Fibroblast of skin of left biceps (primary cell): ENCODE data around the gene ITPR2.
"Not testable (repeated sequence)": the region's sequence is repeated elsewhere in the genome, so short reads cannot be mapped to it uniquely, and the experiment has no call there.

Experiments used
- DNase-seq, 2 experiments: peaks; one replicate each; pipeline ENCODE4 v3.0.0-alpha.2; 2013; ENCODE audit warnings: low read depth in 2 of 2

The ITPR2 gene

DNA sequence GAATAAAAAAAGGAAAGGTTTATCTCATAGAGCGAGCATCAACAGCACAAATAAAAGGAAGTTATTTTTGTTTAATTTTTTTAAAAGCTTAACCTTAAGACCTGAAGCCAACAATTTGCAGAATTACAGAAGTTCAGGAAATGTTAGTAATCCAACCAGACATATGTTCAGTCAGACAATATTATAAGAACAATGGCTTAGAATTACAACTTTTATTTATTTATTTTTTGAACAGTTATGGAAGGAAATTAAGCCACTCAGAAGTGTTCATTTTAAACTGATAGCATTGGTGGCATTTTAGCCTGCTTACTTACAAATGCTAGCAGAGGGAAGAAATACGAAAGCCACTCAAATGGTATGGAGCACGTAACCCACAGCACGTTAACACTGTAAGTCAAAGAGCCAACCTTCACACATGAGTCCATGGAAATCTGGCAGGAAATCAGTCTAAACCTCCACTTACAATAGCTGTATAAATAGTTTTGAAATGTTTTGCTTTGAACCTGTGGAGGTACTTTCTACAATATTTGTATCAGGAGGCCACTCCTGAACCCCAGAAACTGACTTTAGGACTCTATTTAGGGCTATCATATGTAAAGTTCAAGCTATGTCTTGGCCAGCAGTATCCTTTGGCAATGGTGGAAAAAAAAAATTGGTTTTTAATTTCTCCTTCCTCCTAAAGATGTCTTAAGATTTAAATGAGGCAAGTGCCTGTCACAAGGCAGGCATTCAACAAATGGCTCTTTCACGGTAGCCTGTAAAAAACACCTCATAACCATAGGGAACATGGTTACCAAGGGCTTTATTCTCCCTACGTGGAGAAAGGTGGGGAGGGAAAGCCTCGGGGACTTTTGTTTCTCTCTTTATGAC is 102.3 kb downstream of the ITPR2 start:
- no peak for DNase-seq

DNA sequence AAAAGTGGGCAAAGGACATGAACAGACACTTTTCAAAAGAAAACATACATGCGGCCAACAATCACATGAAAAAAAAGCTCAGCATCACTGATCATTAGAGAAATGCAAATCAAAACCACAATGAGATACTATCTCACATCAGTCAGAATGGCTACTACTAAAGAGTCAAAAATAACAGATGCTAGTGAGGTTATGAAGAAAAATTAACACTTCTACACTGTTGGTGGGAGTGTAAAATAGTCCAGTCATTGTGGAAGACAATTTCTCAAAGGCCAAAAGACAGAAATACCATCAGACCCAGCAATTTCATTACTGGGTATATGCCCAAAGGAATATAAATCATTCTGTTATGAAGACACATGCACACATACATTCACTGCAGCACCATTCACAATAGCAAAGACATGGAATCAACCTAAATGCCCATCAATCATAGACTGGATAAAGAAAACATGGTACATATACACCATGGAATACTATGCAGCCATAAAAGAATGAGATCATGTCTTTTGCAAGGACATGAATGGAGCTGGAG is 103.8 kb downstream of the ITPR2 start:
- DNase-seq, result not testable (repeated sequence)

DNA sequence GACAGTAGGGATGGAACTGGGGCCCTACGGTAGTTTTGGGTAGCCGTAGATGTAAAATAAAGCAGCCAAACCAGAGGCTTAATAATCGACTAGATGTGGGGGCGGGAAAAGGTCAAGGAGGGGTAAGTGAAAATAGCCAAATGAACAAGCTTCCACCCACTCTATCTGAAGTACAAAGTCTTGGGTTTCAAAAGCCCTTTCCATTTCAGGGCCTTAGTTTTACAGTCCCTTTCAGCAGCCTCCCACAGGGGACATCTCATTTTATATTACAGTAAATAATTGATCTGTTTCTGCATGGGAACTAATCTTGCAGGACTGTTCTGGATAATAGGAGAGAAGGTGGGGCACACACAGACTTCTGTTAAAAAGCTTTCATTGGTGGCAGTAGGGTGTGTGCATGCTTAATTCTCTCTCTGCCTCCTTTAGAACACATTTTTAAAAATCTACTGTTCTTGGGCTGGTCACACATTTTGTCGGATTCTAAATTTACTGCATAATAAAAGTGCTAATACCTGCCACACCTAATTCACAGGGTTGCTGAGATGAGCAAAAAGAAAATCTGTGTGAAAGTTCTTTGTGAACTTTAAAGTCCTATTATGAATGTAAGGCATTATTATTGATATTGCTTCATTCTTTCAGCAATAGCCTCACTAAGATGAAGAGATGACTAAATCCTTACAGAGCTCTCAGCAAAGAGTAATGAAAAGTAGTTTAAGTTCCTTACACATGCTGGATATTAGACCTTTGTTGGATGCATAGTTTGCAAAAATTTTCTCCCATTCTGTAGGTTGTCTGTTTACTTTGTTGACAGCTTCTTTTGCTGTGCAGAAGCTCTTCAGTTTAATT is 104.6 kb downstream of the ITPR2 start:
- no peak for DNase-seq

DNA sequence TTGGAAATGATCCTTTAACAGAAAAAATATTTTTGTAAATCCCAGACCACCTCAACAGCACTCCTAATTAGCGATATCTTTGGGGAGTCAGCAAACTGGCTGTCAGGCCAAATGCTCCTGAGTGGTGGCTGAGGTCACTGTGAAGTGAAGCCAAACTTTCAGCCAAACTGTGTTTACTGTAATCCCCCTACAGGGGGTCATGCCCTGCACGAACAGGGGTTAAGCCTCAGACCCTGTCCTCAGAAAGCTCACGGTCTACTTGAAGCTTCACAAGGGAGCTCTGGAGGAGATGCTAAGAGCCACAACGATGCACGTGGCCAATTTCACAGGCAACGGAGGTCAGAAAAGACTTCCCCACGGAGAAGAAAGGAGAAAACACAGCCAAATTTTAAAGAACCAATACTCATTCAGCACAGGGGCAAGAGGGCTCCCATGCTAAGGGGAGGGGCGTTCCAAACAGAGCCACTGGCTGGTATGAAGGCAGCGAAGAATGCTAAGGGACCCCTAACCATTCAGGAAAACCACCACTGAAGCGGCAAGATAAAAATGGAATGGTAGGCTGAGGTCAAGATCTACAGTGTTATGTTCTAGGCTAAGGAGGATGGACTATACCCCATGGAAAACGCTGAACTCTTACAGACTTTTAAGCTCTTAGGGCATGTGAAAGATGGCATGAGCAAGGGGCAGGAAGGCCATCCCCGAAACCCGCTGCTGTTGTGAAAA is 105.4 kb downstream of the ITPR2 start:
- DNase-seq, result no peak

DNA sequence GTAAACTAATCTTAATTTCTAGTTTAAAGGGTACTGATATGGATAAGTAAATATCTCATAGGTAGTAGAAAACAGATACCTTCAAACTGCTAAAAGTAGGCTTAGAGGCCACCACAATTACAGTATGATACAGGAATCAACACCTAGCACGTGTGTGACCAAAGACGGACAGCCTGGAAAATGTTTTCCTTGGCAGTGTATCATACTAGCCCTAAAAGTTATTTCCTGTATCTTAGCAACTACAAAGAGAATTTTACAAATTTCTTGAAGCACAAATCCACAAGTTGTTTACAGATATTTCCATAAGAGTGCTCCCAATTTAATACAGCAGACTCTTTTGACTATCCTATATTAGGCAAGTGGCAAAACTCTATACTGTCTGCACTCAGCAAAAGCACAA is 106.0 kb downstream of the ITPR2 start:
- DNase-seq, result no peak

DNA sequence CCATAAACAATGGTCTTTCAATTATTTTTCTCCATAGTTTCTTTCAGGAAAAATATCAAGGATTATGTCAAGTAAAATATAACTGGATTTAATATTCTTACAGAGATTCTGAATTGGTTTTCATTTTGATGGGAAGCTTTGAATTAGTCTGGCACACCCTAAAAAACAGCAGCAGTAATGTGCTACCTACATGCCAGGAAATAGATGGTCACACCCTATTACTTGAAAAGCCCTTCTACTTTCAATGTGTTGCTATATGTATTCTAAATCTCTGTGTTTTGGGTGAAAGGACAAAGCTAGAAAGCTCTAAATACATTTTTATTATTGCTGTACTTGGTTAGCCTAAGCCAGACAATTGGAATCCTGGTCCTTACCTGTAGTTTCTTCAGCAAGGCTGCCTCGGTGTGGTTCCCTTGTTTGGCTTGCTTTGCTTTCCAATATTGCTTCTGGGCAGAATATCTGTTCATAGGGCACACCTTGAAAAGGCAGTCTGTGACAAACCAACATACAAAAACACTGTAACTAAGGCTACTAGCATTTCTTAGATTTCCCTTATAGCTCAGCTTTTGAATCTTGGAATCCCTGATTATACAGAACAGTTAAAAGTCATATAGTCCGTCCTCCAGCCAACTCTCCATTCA is 107.6 kb downstream of the ITPR2 start:
- no peak for DNase-seq

DNA sequence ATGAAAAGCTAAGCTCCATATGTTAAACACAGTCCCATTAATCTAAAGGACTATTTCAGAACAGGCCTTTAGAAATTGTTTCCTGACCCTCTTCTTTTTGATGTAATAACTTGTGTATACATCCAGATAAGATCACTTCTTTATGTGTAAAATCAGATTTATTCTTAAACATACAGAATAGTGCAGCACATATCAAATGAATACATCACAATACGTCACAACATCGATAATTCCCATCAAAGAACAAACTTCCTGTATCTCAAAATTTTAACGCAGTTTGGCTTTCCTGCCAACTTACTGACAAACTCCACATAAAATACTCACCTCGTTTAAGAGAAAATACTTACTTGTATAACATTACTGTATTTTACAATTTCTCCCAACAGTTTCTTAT is 108.7 kb downstream of the ITPR2 start:
- no peak for DNase-seq

DNA sequence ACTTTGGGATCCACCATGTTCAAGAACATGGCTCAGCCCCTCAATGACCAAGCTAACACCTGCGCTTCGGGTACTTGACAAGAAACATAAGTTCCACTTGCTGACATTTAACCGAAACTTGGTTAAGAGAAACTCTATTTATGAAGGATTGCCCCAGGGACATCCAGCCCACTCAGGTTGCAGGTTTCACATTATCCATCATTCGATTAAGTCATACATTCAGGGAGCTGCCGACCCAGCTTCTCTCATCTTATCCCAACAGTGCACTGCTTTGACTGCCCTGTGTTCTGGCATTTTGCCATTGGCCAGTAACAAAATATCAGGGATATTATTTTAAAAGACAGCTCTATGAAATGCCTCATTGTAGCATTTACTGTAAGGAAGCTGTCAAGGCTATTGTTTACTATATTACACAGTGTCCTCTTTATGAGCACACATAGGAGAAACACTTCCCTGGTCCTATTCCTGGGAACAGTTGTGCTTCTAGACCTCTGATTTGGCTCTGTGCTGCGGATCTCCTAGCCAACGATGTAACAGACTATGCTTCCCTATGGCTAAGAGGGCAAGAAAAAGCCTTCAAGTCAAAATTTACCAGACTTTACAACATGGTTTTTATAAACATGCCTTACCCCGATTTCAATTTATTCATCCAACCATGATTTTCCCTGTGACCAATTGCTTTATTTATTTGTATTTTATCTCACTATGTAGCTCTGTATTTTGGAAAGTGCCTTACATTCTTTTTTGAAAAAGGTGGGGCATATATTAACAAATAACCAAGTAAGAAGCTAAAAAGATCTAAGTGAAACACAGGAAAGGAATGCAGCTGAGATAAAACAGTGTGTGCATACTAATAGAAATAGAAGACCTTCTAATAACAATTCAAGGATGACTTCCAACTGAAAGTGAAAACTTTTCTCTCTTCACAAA is 109.3 kb downstream of the ITPR2 start:
- no peak for DNase-seq

DNA sequence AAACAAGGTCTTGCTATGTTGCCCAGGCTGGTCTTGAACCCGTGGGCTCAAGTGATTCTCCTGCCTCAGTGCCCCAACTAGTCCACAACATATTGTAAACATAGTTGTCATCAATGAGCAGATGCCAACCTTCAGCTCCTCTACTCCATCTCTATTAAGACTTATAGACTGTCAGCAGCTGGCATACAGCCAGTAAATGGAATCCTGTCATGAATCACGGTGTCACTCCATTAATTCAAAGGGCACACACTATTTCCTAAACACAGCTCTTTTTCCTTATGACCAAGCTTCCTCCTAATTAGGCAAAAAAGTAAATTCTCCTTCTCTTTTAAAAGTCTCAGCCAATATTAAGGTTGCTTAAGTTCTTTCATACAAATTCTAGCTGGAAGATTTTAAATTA is 111.2 kb downstream of the ITPR2 start:
- no peak for DNase-seq

DNA sequence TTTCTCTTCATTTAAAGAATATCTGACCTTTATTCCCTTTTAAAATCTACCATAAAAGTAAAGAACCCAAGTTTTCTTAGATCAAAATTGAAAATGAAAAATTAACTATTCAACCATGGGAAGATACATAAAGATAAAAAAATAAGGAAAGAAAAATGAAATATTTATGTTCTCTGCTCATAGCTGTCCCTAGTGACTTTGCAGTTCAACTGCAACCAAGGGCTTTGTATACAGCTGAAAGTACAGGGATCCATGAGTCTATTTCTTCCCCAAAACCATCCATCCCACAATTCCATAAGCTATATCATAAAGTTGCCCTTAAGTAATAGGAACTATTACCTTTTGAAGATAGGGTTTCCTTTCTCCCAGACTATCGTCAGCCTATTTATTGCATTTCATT is 113.1 kb downstream of the ITPR2 start:
- no peak for DNase-seq

DNA sequence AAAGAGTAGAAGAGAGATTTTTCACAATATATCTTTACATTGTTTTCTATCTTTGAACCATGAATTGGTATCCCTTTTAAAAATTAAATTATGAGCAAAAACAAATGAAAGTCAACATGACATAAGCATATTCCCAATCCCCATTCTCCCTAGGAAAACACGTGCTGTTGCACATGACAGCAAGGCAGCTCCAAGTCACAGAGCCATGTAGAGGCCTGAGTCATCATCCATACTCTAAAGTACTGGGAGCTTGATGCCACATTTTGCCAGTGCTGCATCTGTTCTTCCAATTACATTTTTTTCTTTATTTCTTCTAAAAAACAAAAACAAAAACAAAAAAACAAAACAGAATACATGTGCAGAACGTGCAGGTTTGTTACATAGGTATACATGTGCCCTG is 115.2 kb downstream of the ITPR2 start:
- no peak for DNase-seq

DNA sequence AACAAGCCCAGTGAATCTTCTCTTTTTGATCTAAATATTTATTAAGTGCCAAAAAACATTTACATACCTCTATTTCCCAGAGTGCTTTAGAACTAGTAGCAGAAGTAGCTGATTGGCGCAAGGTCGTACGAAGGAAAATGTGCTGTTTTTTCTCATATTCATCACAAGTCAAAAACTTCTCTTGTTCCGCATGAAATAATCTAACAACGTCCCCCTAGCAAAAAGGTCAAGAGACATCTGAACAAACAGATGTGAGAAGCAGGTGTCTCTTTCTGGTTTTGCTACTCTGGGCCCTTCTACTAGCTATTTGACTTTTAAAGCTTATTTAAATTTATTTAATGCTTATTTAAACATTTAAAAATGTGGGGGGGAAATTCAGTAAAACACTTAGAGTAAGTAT is 117.8 kb downstream of the ITPR2 start:
- no peak for DNase-seq

DNA sequence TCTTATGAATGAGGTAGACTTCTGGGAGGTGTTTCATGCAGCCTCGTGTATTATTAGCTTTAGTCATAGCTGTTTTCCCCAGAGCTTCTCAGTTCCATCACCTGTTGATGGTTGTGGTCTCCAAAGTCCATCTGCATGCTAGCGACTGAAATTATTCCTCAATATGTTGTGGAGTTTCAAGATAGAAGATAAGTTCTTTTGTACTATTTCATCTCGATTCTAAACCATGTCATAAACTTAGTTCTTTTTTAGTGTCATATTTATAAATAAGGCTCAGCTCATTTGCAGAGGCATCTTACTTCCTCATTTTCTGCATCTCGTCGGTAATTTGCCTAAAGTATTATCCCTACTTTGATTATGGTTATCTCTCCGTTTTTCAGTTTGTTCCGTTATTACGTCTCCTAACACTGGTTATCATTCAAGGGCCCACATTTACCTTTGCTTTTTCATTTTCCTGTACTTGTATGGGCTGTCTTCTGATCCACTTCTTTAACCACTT is 119.1 kb downstream of the ITPR2 start:
- no peak for DNase-seq

DNA sequence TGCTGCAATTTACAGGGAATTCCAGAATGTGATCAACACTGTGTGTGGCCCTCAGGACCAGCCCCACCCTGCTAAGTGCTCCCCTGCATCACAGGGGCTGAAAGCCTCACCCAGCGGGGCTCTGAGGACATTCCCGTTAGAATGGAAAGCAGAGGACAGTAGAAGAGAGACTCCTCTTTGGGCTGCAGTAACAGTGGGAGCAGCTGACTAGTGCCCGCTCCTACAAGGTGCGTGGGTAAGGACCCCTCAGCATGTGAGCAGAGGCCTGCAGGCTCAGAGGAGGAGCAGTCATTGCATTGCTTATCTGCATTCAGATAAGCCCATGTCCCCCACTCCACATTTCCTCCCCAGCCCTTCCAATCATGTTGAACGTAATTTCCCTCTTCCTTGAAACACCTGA is 120.1 kb downstream of the ITPR2 start:
- DNase-seq, result no peak

DNA sequence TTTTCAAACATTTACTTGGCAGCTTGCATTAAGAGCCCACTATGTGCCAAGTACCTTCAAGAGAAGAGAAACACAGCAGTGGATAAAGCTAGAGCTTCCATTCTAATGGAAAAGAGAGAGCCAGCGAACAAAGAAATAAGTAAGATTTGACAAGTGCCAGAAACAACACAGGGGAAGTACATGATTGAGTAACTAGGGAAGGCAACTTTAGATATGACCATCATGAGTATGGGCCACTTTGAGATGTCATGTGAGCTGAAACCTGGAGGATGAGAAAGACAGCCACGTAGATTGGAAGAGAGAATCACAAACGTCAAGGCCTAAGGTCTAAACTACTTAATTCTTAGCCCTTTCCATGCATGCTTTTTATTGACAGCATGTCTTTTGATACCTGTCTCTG is 121.4 kb downstream of the ITPR2 start:
- DNase-seq, result no peak

DNA sequence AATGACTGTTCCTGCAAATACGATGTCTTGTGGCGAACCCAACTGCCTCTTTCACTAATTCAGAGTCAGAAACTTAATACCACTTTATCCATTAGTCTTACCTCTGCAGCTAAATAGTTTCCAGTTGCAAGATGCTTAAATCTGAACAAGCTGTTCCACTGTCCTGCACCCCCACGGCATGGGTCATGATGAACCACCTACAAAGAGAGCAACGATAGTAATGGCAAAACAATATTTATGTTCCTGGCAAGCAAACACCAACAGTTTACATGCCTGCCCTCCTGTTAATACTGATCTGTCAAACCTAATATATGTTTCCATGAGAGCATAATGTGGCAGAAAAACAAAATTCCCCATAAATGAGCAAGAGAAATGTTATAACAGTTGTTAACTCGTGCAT is 121.9 kb downstream of the ITPR2 start:
- no peak for DNase-seq

DNA sequence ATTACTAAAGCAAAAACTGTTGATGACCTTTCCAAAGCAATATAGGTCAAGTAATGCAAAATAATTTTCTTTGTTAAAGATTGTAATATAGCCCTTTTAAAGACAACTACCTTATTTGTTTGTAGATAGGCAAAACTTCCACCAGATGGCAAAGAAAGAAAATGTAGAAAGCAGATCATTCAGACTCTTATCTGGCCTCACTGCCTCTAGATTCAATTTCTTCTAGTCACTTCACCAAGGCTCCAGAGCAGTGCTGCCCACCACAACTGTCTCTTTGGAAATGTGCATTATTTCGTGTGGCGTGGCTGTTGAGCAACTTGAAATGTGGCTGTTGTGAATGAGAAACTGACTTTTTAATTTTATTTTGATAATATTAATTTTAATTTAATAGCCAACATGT is 127.1 kb downstream of the ITPR2 start:
- no peak for DNase-seq

DNA sequence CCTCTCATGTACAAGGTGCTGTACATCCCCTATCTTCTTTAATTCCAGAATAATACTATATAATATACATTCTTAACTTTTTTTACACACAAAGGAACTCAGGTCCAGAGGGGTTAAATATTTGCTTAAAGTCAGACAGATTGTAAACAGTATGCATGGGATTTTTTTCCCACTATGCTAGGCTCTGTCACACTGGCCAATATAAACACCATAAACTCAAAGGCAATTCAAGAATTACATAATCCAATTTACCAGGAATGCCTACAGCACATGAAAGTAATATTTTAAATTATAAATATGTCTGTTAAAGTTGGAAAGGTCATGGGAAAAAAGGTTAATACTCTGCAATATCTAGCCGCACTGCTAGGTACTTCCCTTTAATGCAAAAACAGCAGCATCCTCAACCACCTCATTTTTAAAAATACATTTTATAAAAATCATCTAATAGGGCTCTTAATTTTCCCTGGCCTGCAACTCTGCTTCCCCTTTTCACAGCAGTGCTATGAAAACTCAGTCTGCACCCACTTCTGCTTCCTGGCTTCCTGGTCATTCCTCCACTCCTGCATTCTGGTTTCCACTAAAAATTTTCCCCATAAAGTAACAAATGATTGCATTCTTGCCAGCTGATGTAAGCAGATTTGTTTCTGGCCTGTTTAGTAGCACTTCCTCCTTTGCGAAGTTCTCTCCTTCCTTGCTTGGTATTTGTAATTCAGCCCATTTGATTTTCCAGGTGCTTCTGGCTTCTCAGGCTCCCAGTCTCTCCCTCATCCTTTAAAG is 128.1 kb downstream of the ITPR2 start:
- DNase-seq, result no peak

DNA sequence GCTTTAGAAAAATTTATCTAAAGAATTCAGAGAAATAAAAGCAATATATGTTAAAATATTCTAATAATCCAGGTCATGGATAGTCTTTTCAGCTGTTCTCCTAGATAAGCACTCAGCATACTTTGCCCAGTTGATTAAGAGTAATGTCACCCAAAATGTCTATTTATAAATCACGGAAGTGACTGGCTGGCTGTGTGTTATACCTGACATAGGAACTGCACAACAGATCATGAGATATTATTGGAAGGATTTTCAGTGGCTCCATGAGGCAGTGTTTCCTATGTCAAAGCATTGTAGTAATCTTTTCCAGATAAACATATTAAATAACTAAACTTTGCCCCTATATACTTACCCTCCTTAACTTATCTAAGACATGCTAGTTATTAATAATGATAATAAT is 128.8 kb downstream of the ITPR2 start:
- DNase-seq, result no peak

DNA sequence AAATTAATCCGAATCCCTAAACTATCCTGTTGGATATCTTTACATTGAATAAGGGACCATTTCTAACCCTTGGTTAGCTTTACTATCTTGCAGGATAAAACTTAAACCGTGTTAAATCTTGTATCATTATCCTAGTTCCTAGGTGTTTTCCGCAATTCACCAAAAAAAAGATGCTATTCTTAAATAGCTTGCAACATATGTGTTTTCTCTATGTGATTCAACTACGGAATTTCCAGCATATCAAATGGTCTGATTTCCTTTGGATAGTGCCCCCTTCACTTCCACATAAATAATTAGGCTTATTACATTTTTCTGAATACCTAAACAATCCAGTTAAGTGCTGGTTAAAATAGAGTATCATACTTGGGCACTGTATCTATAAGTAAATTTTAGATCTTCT is 130.3 kb downstream of the ITPR2 start:
- DNase-seq, result no peak
